GM12878 (cell line): ENCODE measurements around the gene APOL4.

ENCODE experiments used
- CTCF ChIP-seq, 3 experiments: IDR thresholded peaks in 2 of 3; conservative IDR thresholded peaks in 1 of 3; 2 replicates each; pipeline ENCODE4 v1.5.1; 2011; ENCODE audit warnings: low read depth in 3 of 3, low read length in 3 of 3, mild to moderate bottlenecking in 3 of 3, control low read depth in 2 of 3, moderate library complexity in 2 of 3, inconsistent platforms in 1 of 3, mixed read lengths in 1 of 3; ENCODE audit not compliant: control insufficient read depth in 2 of 3, insufficient read depth in 1 of 3; ENCODE audit errors: extremely low read depth in 1 of 3
- ETV6 ChIP-seq, 2 experiments: fragments of 450-650 bp in 1 of 2; IDR thresholded peaks in 1 of 2; conservative IDR thresholded peaks in 1 of 2; 2 replicates each; pipeline ENCODE4 v1.6.1; 2014; ENCODE audit warnings: antibody characterized with exemption in 1 of 2, borderline replicate concordance in 1 of 2, low read depth in 1 of 2, mild to moderate bottlenecking in 1 of 2, moderate library complexity in 1 of 2
- HDAC6 ChIP-seq: fragments of 200-600 bp; sonication (generic); IDR thresholded peaks from one replicate; pipeline ENCODE4 v1.8.0; 2017; ENCODE audit warnings: antibody characterized with exemption; ENCODE audit not compliant: unreplicated experiment
- IRF3 ChIP-seq: fragments of 450-650 bp; IDR thresholded peaks from 2 replicates; pipeline ENCODE4 v1.6.1; 2014; ENCODE audit warnings: mild to moderate bottlenecking
- LARP7 ChIP-seq: fragments of 450-650 bp; IDR thresholded peaks from 2 replicates; pipeline ENCODE4 v1.6.1; 2017; ENCODE audit warnings: mild to moderate bottlenecking
- POLR2A ChIP-seq: IDR thresholded peaks from 2 replicates; pipeline ENCODE4 v1.6.1; 2011; ENCODE audit warnings: low read depth, mild to moderate bottlenecking, low read length
- POLR2AphosphoS5 ChIP-seq: IDR thresholded peaks from 2 replicates; pipeline ENCODE4 v1.6.1; 2011; ENCODE audit warnings: mild to moderate bottlenecking, low read length, inconsistent platforms
- SMAD5 ChIP-seq: IDR thresholded peaks from 2 replicates; pipeline ENCODE4 v1.6.1; 2016; ENCODE audit warnings: antibody characterized with exemption, low read depth
- TAF1 ChIP-seq: IDR thresholded peaks from 2 replicates; pipeline ENCODE4 v1.6.1; 2011; ENCODE audit warnings: mild to moderate bottlenecking, low read depth, low read length, borderline replicate concordance
- ZNF24 ChIP-seq: fragments of 450-650 bp; IDR thresholded peaks from 2 replicates; pipeline ENCODE4 v1.6.1; 2017; ENCODE audit warnings: antibody characterized with exemption, mild to moderate bottlenecking
- ZSCAN29 ChIP-seq: fragments of 450-650 bp; IDR thresholded peaks from 2 replicates; pipeline ENCODE4 v1.6.1; 2017; ENCODE audit warnings: mild to moderate bottlenecking, moderate library complexity

- TF ChIP-seq CTCF (IDR thresholded peaks at IDR 0.05 in 2 of 3, conservative IDR thresholded peaks at IDR 0.05 in 1 of 3; ENCODE audit: control insufficient read depth in 2 of 3, extremely low read depth in 1 of 3, insufficient read depth in 1 of 3, low read depth in 3 of 3, low read length in 3 of 3) (no peak), POLR2AphosphoS5 (no peak), LARP7 (no peak), TAF1 (no peak), IRF3 (no peak), POLR2A (no peak), ETV6 (conservative IDR thresholded peaks at IDR 0.05 in 1 of 2, IDR thresholded peaks at IDR 0.05 in 1 of 2; ENCODE audit: borderline replicate concordance in 1 of 2, low read depth in 1 of 2) (no peak), ZSCAN29 (no peak), SMAD5 (no peak), ZNF24 (no peak), HDAC6 (no peak)
Measured at GRCh38 chr22:36165141-36165540, 36.5 kb downstream of the APOL4 start.
